ENCODE data around the gene RNF157.

DNA sequence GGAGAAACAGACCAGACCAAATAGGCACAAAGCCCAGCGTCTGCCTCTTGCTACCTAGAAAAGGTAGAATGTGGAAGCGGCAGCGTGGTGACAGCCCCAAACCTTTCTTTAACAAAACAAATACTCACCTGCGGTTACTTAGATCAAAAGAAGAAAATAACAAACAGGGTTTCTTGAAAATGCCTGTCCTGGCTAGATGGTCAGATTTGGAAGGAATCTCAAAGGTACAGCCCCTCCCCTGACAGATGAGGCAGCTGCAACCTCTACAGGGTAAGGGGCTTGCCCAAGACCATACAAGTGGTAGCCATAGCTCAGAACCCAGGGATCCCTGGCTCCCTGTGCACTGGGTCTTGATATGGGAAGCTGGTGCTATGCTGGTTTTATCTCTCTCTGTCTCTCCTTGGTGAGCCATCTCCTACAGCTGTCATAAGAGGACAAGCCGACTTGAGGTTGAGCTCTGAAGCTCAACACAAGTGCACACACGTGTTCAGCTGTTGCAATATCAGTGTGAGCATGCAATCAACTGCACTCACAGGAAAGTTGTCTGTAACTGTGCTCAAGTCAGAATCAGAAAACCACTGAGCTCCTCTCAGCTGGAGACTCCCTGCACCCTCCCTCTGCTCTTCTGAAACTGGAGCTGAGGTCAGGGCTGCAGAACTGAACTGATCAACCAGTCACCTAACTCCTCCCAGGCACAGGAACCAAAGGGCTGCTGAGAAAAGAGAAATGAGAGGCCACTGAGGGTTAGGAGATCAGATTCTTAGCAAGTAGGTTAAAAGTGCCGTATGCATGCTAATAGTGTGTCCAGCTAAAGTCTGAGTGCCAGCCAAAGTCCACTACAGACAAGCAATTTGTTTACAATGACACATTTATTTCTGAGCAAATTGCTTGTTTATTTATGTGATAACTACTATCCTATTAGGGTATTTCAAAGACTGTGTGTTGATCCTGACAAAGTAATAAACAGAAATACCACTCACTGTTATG, 6.1 kb upstream of the RNF157 start:
- TF ChIP-seq MYC (IDR thresholded peaks at IDR 0.05; ENCODE audit: borderline replicate concordance, low read length) = no peak
- TF ChIP-seq, protein P1, sequence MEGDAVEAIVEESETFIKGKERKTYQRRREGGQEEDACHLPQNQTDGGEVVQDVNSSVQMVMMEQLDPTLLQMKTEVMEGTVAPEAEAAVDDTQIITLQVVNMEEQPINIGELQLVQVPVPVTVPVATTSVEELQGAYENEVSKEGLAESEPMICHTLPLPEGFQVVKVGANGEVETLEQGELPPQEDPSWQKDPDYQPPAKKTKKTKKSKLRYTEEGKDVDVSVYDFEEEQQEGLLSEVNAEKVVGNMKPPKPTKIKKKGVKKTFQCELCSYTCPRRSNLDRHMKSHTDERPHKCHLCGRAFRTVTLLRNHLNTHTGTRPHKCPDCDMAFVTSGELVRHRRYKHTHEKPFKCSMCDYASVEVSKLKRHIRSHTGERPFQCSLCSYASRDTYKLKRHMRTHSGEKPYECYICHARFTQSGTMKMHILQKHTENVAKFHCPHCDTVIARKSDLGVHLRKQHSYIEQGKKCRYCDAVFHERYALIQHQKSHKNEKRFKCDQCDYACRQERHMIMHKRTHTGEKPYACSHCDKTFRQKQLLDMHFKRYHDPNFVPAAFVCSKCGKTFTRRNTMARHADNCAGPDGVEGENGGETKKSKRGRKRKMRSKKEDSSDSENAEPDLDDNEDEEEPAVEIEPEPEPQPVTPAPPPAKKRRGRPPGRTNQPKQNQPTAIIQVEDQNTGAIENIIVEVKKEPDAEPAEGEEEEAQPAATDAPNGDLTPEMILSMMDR (IDR thresholded peaks at IDR 0.05) = no peak
- TF ChIP-seq MAZ (IDR thresholded peaks at IDR 0.05; ENCODE audit: borderline replicate concordance, low read depth, low read length) = no peak
- TF ChIP-seq RAD21 (conservative IDR thresholded peaks at IDR 0.05 in 1 of 2, IDR thresholded peaks at IDR 0.05 in 1 of 2) = no peak
